K562 (cell line): ENCODE measurements around the gene CBX3. TPM values are rescaled to one million over a fixed set of nuclear protein-coding genes. Genes with fewer than 3 reads are reported as not detected.

Source experiments
- ATAC-seq: fragments of 200-7000 bp; cut with Tn5 transposase; 3 replicates; pipeline ENCODE4 v1.9.1; 2020; ENCODE audit warnings: moderate library complexity
- BruUV-seq: library from RNA; stranded (reverse); fragments of 400-500 nt; replicated peaks from 2 replicates; lab custom pipeline; 2021; lab: Mats Ljungman, UMichigan
- CTCF ChIA-PET: fragments of 300-600 bp; formaldehyde crosslinking; extraction: SDS; loops from one replicate; lab custom pipeline; 2021; ENCODE audit warnings: low intra/inter-chr PET ratio; lab: Yijun Ruan, JAX
- POLR2A ChIA-PET: fragments of 300-600, 350-650 bp; sonication (Branson Sonifier 250); formaldehyde crosslinking; extraction: SDS; loops from one replicate; lab custom pipeline; 2021; ENCODE audit warnings: antibody characterized with exemption, inconsistent platforms; lab: Yijun Ruan, JAX
- DNase-seq, 4 experiments: peaks; one replicate each; pipeline versions ENCODE4 v3.0.0 to v3.0.0-alpha.2; 2011 to 2018; ENCODE audit warnings: low spot score in 3 of 4, mixed read lengths in 3 of 4; ENCODE audit errors: extremely low read depth in 1 of 4
- FAIRE-seq: peaks from 2 replicates; lab custom pipeline; 2011; peaks lifted over from hg19 to GRCh38; lab: Jason Lieb, UNC
- H2AFZ ChIP-seq: 2 replicates; pipeline ENCODE4 v1.6.0; 2011; ENCODE audit warnings: low read depth, low read length, control low read depth, inconsistent platforms
- H3K27ac ChIP-seq: fragments of 200-600 bp; 3 replicates; pipeline ENCODE4 v1.8.0; 2011; ENCODE audit warnings: low read depth, mild to moderate bottlenecking, control low read depth, inconsistent platforms, low read length, moderate library complexity, mixed read lengths; ENCODE audit errors: extremely low read depth
- H3K27me3 ChIP-seq, 2 experiments: fragments of 300-600 bp in 1 of 2; 2 replicates in 1 of 2; 3 replicates in 1 of 2; pipeline versions ENCODE4 v1.6.0 to v1.8.0; 2011; ENCODE audit warnings: inconsistent platforms in 2 of 2, low read length in 2 of 2, mild to moderate bottlenecking in 1 of 2, mixed read lengths in 1 of 2, moderate library complexity in 1 of 2; ENCODE audit not compliant: control insufficient read depth in 2 of 2, insufficient read depth in 2 of 2
- H3K36me3 ChIP-seq: fragments of 300-600 bp; 3 replicates; pipeline ENCODE4 v1.8.0; 2011; ENCODE audit warnings: mild to moderate bottlenecking, low read length, inconsistent platforms; ENCODE audit not compliant: control insufficient read depth, insufficient read depth
- H3K4me1 ChIP-seq, 2 experiments: fragments of 200-600 bp in 1 of 2; replicated peaks in 1 of 2; 2 replicates in 1 of 2; 3 replicates in 1 of 2; pipeline versions ENCODE4 v1.5.1 to v1.8.0; 2011; ENCODE audit warnings: inconsistent platforms in 2 of 2, low read length in 2 of 2, mild to moderate bottlenecking in 1 of 2, mixed read lengths in 1 of 2, moderate library complexity in 1 of 2; ENCODE audit not compliant: control insufficient read depth in 2 of 2, insufficient read depth in 2 of 2
- H3K4me2 ChIP-seq: 2 replicates; pipeline ENCODE4 v1.6.1; 2011; ENCODE audit warnings: low read length, control low read depth, inconsistent platforms, mixed read lengths; ENCODE audit not compliant: insufficient read depth
- H3K4me3 ChIP-seq: fragments of 200-600 bp; sonication (generic), shearing (Covaris generic); 2 replicates; pipeline ENCODE4 v1.5.1; 2016; ENCODE audit warnings: control low read depth, inconsistent platforms
- H3K79me2 ChIP-seq: fragments of 200-600 bp; 3 replicates; pipeline ENCODE4 v1.8.0; 2011; ENCODE audit warnings: low read length, inconsistent platforms; ENCODE audit not compliant: control insufficient read depth, insufficient read depth
- H3K9ac ChIP-seq, 2 experiments: 2 replicates each; pipeline versions ENCODE4 v1.6.0 to v1.6.1; 2011; ENCODE audit warnings: low read depth in 2 of 2, low read length in 2 of 2, control low read depth in 1 of 2, inconsistent platforms in 1 of 2, mild to moderate bottlenecking in 1 of 2, mixed read lengths in 1 of 2; ENCODE audit not compliant: insufficient read depth in 1 of 2
- H3K9me1 ChIP-seq: one replicate; pipeline ENCODE4 v1.6.0; 2011; ENCODE audit warnings: inconsistent platforms, mild to moderate bottlenecking, low read length, moderate library complexity; ENCODE audit not compliant: control insufficient read depth, insufficient read depth
- H3K9me3 ChIP-seq: replicated peaks from 2 replicates; pipeline ENCODE4 v1.5.1; 2011; ENCODE audit warnings: low read depth, low read length, inconsistent platforms; ENCODE audit not compliant: control insufficient read depth, insufficient read depth
- H4K20me1 ChIP-seq: replicated peaks from 2 replicates; pipeline ENCODE4 v1.6.1; 2011; ENCODE audit warnings: low read length, inconsistent platforms, mixed read lengths; ENCODE audit not compliant: control insufficient read depth, insufficient read depth
- RBM25 ChIP-seq: fragments of 200-400 bp; formaldehyde crosslinking; IDR thresholded peaks from 2 replicates; pipeline ENCODE4 v1.6.1; 2018; ENCODE audit warnings: low read length, low read depth, moderate library complexity; ENCODE audit not compliant: severe bottlenecking
- ZNF121 ChIP-seq: sonication (generic); formaldehyde crosslinking; conservative IDR thresholded peaks from 2 replicates; pipeline ENCODE4 v1.8.0; 2022; ENCODE audit warnings: missing genetic modification reagents
- WGBS: fragments of 100-300 bp; shearing (Covaris generic); methylation state at CpG from one replicate; pipeline ENCODE4 v1.1.6; 2016; ENCODE audit warnings: low coverage, mixed read lengths; ENCODE audit not compliant: insufficient coverage; ENCODE audit errors: missing lambda C conversion rate; 5-methylcytosine and 5-hydroxymethylcytosine counted together
- in situ Hi-C: fragments of 300-500 bp; cut with MboI; formaldehyde crosslinking; loops from 4 replicates; pipeline ENCODE4 v1.15.0; 2018; ENCODE audit warnings: inconsistent platforms, mixed read lengths
- intact Hi-C: fragments of 100-400 bp; cut with micrococcal nuclease; formaldehyde crosslinking; loops from 2 replicates; pipeline ENCODE4 v1.14.2; 2022
- polyA plus RNA-seq, 8 experiments: library from polyadenylated mRNA; depleted of rRNA in 4 of 8; stranded (reverse) in 5 of 8; unstranded in 3 of 8; fragments of >200 nt; fragmentation: Nextera tagmentation in 2 of 8; fragmentation: Illumina TruSeq in 1 of 8; extraction: Ambion mirVana in 2 of 8; extraction: Trizol in 1 of 8; gene quantifications; 2 replicates each; pipeline versions ENCODE4 v1.2.1 to v1.2.3, GENCODE V29; 2011 to 2014; ENCODE audit warnings: inconsistent platforms in 1 of 8, missing spikeins in 1 of 8
- total RNA-seq, 7 experiments: library from RNA; depleted of rRNA in 6 of 7; stranded (reverse); fragments of >200 nt in 6 of 7; fragmentation: Illumina TruSeq in 2 of 7; extraction: Trizol in 2 of 7; gene quantifications; 2 replicates each; pipeline versions ENCODE4 v1.2.1 to v1.2.3, GENCODE V29; 2011 to 2021; ENCODE audit warnings: low replicate concordance in 1 of 7
- TF ChIP-seq, protein P1 (sequence below): fragments of 450-650 bp; IDR thresholded peaks from 2 replicates; pipeline ENCODE4 v1.6.1; 2014; ENCODE audit warnings: low read depth, mild to moderate bottlenecking, moderate library complexity, borderline replicate concordance
- TF ChIP-seq, protein P2 (sequence below): fragments of 250-450 bp; sonication (Bioruptor Pico); IDR thresholded peaks from 2 replicates; pipeline ENCODE4 v1.6.1; 2021; ENCODE audit warnings: mild to moderate bottlenecking

CBX3 gene
- total and polyA plus RNA-seq, 9 of the 15 experiments (the other 6 are each of a cell fraction or from before 2014, with no cell fraction given), result 198 to 413 (median 328) TPM

DNA sequence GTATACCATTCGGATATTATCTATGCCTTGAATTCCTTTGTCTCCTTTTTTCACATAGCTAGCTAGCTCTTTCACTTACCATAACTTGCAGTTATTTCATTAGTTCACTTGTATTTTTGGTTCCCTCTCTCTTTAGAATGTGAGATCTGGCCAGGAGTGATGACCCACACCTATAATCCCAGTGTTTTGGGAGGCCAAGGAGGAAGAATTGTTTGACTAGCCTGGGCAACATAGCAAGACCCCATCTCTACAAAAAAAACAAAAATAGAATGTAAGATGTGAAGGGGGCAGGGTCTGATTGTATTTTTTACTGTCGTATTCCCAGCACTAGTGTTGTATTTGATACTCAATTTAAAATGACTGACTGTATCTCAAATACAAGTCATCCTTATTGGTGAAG is 29.9 kb upstream of the CBX3 start:
- Histone ChIP-seq H3K79me2 (peaks cover 7% of the 10 kb centered on the region; the same call in 2 of the 3 replicates), H3K9ac (no peak overlapping the region), H3K36me3 (peaks cover 2% of the 10 kb centered on the region; the same call in 1 of the 3 replicates), H3K9me3 (no peaks in the 10 kb centered on the region), H2AFZ (no peak overlapping the region), H3K4me1 (peaks cover 4 to 8% of the 10 kb centered on the region in 2 experiments; a peak in 3 of 5 replicates), H3K4me3 (no peak overlapping the region), H3K4me2 (no peak overlapping the region), H3K27me3 (no peaks in the 10 kb centered on the region), H3K9me1 (no peaks in the 10 kb centered on the region), H3K27ac (no peak overlapping the region), H4K20me1 (0 out of 2 replicates have a peak, but pooled peaks cover 2% of the 10 kb centered on the region)
- in situ Hi-C loops, result no loop called here
- DNase-seq, result no peak
- BruUV-seq, result no TSS peak
- ChIA-PET CTCF (no interaction called here), POLR2A (interaction anchor here (0.7 to 1.1 kb wide), 2 partner anchors 9 to 24 kb away, joined by 3 read pairs; no protein-coding TSS in a partner anchor)
- intact Hi-C loops, result no loop called here
- 92% methylated on average over 1 of the region's 2 CpGs for WGBS
- ATAC-seq, result no peak
- FAIRE-seq, result no peak
- TF ChIP-seq ZNF121 (CRISPR knock-in tag) (peak; percentile 77), RBM25 (peak; percentile 37)
- TF ChIP-seq, protein P1, sequence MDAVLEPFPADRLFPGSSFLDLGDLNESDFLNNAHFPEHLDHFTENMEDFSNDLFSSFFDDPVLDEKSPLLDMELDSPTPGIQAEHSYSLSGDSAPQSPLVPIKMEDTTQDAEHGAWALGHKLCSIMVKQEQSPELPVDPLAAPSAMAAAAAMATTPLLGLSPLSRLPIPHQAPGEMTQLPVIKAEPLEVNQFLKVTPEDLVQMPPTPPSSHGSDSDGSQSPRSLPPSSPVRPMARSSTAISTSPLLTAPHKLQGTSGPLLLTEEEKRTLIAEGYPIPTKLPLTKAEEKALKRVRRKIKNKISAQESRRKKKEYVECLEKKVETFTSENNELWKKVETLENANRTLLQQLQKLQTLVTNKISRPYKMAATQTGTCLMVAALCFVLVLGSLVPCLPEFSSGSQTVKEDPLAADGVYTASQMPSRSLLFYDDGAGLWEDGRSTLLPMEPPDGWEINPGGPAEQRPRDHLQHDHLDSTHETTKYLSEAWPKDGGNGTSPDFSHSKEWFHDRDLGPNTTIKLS, result no peak
- TF ChIP-seq, protein P2, sequence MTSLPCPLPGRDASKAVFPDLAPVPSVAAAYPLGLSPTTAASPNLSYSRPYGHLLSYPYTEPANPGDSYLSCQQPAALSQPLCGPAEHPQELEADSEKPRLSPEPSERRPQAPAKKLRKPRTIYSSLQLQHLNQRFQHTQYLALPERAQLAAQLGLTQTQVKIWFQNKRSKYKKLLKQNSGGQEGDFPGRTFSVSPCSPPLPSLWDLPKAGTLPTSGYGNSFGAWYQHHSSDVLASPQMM (CRISPR knock-in tag), result no peak
